Kidney (tissue), 14 donors: Measurements from ENCODE around the gene RFX7. TPM values are rescaled to one million over a fixed set of nuclear protein-coding genes. Genes with fewer than 3 reads are reported as not detected.

Experiments
- DNase-seq, 5 donors: peaks; one replicate each; pipeline ENCODE4 v3.0.0-alpha.2; 2013 to 2020
- FAIRE-seq: peaks from 2 replicates; lab custom pipeline; 2012; peaks lifted over from hg19 to GRCh38; lab: Jason Lieb, UNC
- H3K27ac ChIP-seq, 2 donors: one replicate each; pipeline ENCODE4 v1.7.0; 2013; ENCODE audit warnings: low read depth in 2 of 2, low read length in 2 of 2, inconsistent platforms in 1 of 2
- H3K27me3 ChIP-seq: one replicate; pipeline ENCODE4 v1.7.1; 2013; ENCODE audit warnings: low read length, inconsistent platforms; ENCODE audit not compliant: control insufficient read depth, insufficient read depth
- H3K36me3 ChIP-seq, 3 donors: one replicate each; pipeline versions ENCODE4 v1.7.0 to v1.7.1; 2013; ENCODE audit warnings: low read length in 3 of 3, control low read depth in 1 of 3, inconsistent platforms in 1 of 3; ENCODE audit not compliant: insufficient read depth in 3 of 3, control insufficient read depth in 2 of 3
- H3K4me1 ChIP-seq, 3 donors: one replicate each; pipeline versions ENCODE4 v1.7.0 to v1.7.1; 2013; ENCODE audit warnings: low read length in 3 of 3, inconsistent platforms in 1 of 3, low read depth in 1 of 3; ENCODE audit not compliant: control insufficient read depth in 2 of 3, insufficient read depth in 2 of 3
- H3K4me3 ChIP-seq, 3 donors: one replicate each; pipeline versions ENCODE4 v1.7.0 to v1.8.1; 2013; ENCODE audit warnings: low read length in 3 of 3, control low read depth in 1 of 3, inconsistent platforms in 1 of 3
- H3K9ac ChIP-seq, 3 donors: one replicate each; pipeline versions ENCODE4 v1.7.0 to v1.7.1; 2013; ENCODE audit warnings: low read length in 3 of 3, control low read depth in 1 of 3, inconsistent platforms in 1 of 3
- H3K9me3 ChIP-seq, 3 donors: one replicate each; pipeline versions ENCODE4 v1.7.0 to v1.7.1; 2013; ENCODE audit warnings: low read length in 3 of 3, control low read depth in 1 of 3, inconsistent platforms in 1 of 3; ENCODE audit not compliant: control insufficient read depth in 2 of 3, insufficient read depth in 1 of 3
- intact Hi-C: fragments of 100-400 bp; cut with DNase I; formaldehyde crosslinking; loops from one replicate; pipeline ENCODE4 v1.11.1; 2022
- polyA plus RNA-seq: library from polyadenylated mRNA; stranded (reverse); fragments of 350-450 nt; fragmentation: Illumina TruSeq; extraction: RNeasy Lipid Tissue Mini Kit (QIAGEN cat#74804); gene quantifications from one replicate; pipeline ENCODE4 v1.2.3, GENCODE V29; 2014; ENCODE audit warnings: low read depth, low replicate concordance; ENCODE audit not compliant: insufficient read depth
- total RNA-seq: library from RNA; stranded (reverse); fragmentation: NEBNext Ultra II Directional; extraction: Animal tissue kit (Norgen Biotek cat#: 25700); gene quantifications from one replicate; pipeline ENCODE4 v1.2.1, GENCODE V29; 2021
- TF ChIP-seq, protein P1 (sequence below): IDR thresholded peaks from 3 replicates; pipeline ENCODE4 v1.5.1; 2012; ENCODE audit warnings: mild to moderate bottlenecking, moderate library complexity, borderline replicate concordance; ENCODE audit not compliant: insufficient read depth; ENCODE audit errors: extremely low read depth
- donor health status: control.
- donor health status: control.
- donor health status: control.
- donor health status: control.
- donor health status: control.
- donor health status: DM: yes; HTN: yes; CAD: no.
- donor health status: Normal renal cell carcinoma (clear cell type).

The RFX7 gene
- total and polyA plus RNA-seq, 2 donors from 2014 or later: 1.6 to 15.2 TPM

DNA sequence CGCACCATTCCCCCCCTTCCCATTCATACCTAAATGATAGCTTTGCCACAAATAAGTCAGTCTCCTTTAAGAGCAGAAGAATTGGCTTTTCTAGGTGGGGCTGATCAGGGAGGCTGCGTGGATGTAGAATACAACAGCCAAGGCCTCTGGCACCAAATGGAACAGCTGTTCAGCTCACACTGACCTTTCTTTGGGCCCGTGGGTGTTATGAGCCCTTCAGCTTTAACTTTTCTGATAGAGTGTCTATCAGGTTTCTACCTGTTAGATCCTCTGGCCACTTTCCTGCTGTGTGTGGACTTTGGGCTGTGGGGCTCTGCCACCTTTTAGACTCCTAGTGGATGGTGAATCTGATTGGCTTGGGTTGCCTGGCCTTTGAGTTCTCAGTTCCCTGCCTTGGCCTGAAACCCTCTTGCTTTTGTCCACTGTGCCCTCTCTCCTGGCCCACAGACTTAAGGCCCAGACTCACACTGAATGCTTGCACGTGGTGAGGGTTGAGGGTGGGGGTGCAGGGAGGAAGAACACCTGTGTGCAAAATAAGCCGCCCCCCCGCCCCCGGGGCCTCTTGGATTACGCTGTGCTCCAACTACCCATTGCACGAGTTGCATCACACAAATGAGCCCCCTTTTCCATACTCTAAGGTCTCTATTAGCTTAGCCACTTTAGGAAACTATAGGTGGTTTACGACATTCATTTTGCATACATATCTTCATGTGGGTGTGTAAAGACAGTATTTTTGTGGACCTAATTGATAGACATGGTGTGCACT, 1.3 kb upstream of the RFX7 start:
- Histone ChIP-seq H3K36me3 (no peaks in the 10 kb centered on the region), H3K9ac (peak overlapping the region in 2 of 3 donors; percentile 20 to 63), H3K9me3 (no peaks in the 10 kb centered on the region), H3K27me3 (no peaks in the 10 kb centered on the region), H3K4me1 (peaks cover 0 to 14% (median 10%) of the 10 kb centered on the region in 3 donors), H3K4me3 (peak overlapping the region in 2 of 3 donors; percentile 87 to 94), H3K27ac (peak overlapping the region in 1 of 2 donors; percentile 63)
- peak in 3 of 5 donors; percentile 26 to 73 (median 60) for DNase-seq
- intact Hi-C loops: no loop called here
- FAIRE-seq: no peak
- TF ChIP-seq, protein P1, sequence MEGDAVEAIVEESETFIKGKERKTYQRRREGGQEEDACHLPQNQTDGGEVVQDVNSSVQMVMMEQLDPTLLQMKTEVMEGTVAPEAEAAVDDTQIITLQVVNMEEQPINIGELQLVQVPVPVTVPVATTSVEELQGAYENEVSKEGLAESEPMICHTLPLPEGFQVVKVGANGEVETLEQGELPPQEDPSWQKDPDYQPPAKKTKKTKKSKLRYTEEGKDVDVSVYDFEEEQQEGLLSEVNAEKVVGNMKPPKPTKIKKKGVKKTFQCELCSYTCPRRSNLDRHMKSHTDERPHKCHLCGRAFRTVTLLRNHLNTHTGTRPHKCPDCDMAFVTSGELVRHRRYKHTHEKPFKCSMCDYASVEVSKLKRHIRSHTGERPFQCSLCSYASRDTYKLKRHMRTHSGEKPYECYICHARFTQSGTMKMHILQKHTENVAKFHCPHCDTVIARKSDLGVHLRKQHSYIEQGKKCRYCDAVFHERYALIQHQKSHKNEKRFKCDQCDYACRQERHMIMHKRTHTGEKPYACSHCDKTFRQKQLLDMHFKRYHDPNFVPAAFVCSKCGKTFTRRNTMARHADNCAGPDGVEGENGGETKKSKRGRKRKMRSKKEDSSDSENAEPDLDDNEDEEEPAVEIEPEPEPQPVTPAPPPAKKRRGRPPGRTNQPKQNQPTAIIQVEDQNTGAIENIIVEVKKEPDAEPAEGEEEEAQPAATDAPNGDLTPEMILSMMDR: no peak

DNA sequence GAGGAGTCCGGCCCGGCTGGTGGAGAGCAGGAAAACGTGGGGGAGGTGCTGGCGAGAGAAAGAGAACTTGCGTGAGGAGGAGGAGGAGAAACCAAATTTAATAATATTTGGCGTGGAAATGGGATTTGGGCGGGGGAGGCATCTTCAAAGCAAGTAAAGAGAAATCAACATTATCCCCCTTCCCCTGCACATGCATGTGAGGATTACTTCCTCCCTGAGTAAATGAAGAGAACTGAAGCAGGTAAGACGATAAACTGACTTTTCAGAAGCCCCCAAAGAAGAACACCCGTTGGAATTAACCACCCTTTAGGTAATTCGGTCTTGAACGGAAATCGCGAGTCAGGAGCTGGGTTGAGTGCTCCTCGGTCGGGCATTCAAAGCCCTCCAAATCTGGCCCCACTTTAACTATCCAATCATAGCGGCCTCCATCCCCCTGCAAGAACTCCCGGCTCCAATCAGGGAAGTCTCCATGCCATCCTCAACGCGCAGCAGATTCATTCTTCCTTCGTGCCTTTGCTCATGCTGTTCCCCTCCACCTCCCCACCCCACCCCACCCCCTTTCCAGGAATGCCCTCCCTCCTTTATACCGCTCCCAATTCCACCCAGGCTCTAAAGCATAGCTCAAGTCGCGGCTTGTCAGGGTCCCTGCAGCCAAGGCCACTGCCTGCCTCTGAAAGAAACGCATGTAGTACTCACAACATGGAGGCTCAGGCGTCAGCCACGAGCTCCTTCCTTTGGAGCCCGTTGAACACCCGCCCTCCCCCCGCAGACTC, 545 bp upstream of the RFX7 start:
- H3K27ac ChIP-seq: peak overlapping the region; percentile 34 to 63

DNA sequence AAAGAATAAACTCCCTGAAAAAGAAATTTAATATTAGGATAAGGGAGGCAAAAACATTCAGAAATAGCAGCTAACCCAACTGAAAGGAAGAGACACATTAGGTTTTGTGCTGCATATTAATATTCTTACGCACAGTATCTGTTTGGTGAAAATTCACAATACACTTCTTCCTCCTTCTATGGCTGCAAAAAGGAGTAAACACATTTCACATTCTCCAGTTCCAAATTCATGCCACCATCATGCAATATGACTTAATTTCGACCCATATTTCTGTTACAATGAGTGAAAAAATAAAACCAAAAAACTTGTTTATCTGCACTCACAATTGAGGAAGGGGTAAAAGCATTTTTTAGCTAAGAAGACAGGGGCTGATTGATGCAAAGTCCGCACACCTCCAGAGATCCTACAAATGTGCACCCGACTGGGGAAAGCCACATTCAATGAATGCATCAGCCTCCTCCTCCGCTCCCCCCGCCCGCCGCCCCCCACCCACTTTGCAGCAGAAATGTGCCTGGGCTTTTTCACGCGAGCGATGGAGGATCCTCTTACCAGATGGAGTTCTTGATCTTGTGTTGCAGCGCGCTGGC, 1.0 kb downstream of the RFX7 start:
- H3K9me3 ChIP-seq: no peaks in the 10 kb centered on the region
- peak overlapping the region in 1 of 2 donors; percentile 7 for H3K27ac ChIP-seq
- H3K9ac ChIP-seq: peak overlapping the region in 2 of 3 donors; percentile 8 to 88
- FAIRE-seq (no peak), DNase-seq (peak in 1 of 5 donors; percentile 78)
- no peaks in the 10 kb centered on the region for H3K36me3 ChIP-seq
- H3K4me1 ChIP-seq: peaks cover 0 to 14% (median 10%) of the 10 kb centered on the region in 3 donors
- TF ChIP-seq, protein P1: no peak
- intact Hi-C loops: no loop called here
- no peaks in the 10 kb centered on the region for H3K27me3 ChIP-seq
- peak overlapping the region; percentile 61 to 85 (median 64) for H3K4me3 ChIP-seq

More for the DNA sequence above, 545 bp upstream of the RFX7 start:
- TF ChIP-seq, protein P1: no peak
- Histone ChIP-seq H3K4me1 (peaks cover 0 to 14% (median 10%) of the 10 kb centered on the region in 3 donors), H3K9ac (peak overlapping the region; percentile 63 to 86 (median 81)), H3K36me3 (no peaks in the 10 kb centered on the region), H3K27me3 (no peaks in the 10 kb centered on the region), H3K9me3 (no peaks in the 10 kb centered on the region), H3K4me3 (peak overlapping the region; percentile 87 to 94 (median 87))
- intact Hi-C loops: no loop called here
- no peak for FAIRE-seq
- DNase-seq: peak; percentile 60 to 86 (median 79)
